HG03439 (cell line): ENCODE data around the gene CSN1S1.

Source experiments
- ATAC-seq: cut with Tn5 transposase; IDR thresholded peaks from one replicate; pipeline ENCODE4 v1.9.1; 2021; ENCODE audit warnings: mild to moderate bottlenecking, moderate library complexity; ENCODE audit not compliant: unreplicated experiment

The CSN1S1 gene

DNA sequence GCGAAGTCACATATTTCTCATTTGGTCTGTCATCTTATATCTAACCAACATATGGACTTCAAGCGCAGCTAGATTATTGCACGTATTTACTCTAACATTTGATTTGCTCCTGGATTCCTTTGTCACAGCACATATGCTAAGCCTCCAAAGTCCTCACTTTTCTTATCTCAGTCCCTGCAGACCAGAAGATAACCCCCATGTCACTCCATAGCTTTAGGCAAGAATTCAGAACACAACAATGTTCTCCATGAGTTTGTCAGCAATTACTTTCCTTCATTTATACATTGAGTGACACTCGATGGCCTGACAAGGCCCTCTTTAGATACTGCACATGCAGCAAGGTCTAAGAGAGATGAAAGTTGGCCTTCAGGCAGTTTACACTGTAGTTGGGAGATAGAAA, 60.1 kb downstream of the CSN1S1 start:
- ATAC-seq, result no peak

DNA sequence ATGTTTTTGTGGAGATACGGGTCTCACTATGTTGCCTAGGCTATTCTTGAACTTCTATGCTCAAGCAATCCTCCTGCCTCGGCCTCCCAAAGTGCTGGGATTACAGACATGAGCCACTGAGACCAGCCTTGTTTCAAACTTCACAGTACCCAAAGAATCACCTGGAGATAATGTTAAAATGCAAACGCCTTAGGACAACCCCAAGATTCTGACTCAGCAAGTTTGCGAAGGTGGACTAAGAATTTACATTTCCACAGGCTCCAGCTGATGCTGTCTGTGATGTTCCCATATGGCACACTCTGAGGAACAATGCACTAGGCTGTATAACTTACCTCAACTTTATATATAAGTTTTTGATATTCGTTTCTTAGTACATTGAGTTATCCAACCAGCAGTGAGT, 63.9 kb downstream of the CSN1S1 start:
- no peak for ATAC-seq

DNA sequence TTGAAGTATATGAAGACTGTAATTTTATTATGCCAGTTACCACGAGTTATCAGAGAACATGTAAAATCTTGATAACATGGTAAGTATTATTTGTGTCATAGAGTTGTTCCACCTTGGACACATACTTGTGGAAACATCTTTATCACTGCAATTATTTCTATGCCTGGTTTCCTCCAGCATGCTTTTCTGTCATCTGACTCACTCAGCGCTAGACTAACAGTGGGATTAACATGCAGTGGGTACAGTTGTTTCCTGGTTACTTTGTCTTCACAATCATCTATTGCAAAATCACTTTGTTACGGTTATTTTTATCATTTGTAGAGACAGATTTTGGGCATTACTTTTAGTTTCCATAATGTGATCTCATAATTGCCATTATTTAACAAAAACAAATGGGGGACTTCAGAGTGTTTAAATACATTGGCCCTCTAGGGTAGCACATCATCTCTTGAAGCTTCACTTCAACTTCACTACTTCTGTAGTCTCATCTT, 64.7 kb downstream of the CSN1S1 start, which contains the start of gene STATH:
Gene STATH, plus strand, starts transcription at position 441 of the 491 bp plus-strand sequence. CDS start 2,472 bp downstream, outside the sequence.
- no peak for ATAC-seq
